IMR-90 (cell line): ENCODE measurements around the gene CDK17. TPM values are rescaled to one million over a fixed set of nuclear protein-coding genes. Genes with fewer than 3 reads are reported as not detected.

Experiments used
- ATAC-seq: fragments of 200-7000 bp; cut with Tn5 transposase; 2 replicates; pipeline ENCODE4 v1.9.1; 2020; ENCODE audit warnings: low read depth, mild to moderate bottlenecking, moderate library complexity
- BruUV-seq: library from RNA; stranded (reverse); fragments of 400-500 nt; replicated peaks from 2 replicates; lab custom pipeline; 2021; lab: Mats Ljungman, UMichigan
- CTCF ChIA-PET: fragments of 300-600 bp; formaldehyde crosslinking; extraction: SDS; loops from one replicate; lab custom pipeline; 2021; ENCODE audit warnings: antibody characterized with exemption; lab: Yijun Ruan, JAX
- POLR2A ChIA-PET: fragments of 300-600 bp; sonication (Branson Sonifier 250); formaldehyde crosslinking; loops from one replicate; lab custom pipeline; 2022; ENCODE audit warnings: antibody characterized with exemption; ENCODE audit not compliant: unreplicated experiment; lab: Charles Lee
- DNase-seq: peaks from one replicate; pipeline ENCODE4 v3.0.0; 2013
- H2AFZ ChIP-seq: replicated peaks from 2 replicates; pipeline ENCODE3; 2013; ENCODE audit warnings: low read length, mild to moderate bottlenecking; ENCODE audit not compliant: poor library complexity
- H2AK5ac ChIP-seq: 2 replicates; pipeline ENCODE4 v1.6.1; 2013; ENCODE audit warnings: low read depth, low read length, inconsistent platforms
- H2AK9ac ChIP-seq: replicated peaks from 2 replicates; pipeline ENCODE3; 2013; ENCODE audit warnings: mild to moderate bottlenecking, low read depth, low read length, moderate library complexity; ENCODE audit not compliant: poor library complexity
- H2BK120ac ChIP-seq: 2 replicates; pipeline ENCODE4 v1.6.1; 2013; ENCODE audit warnings: low read depth, low read length, inconsistent platforms
- H2BK15ac ChIP-seq: 3 replicates; pipeline ENCODE4 v1.6.1; 2013; ENCODE audit warnings: low read depth, low read length, inconsistent platforms
- H2BK20ac ChIP-seq: 2 replicates; pipeline ENCODE4 v1.6.1; 2013; ENCODE audit warnings: low read depth, mild to moderate bottlenecking, inconsistent platforms, low read length, moderate library complexity
- H2BK5ac ChIP-seq: 2 replicates; pipeline ENCODE4 v1.6.1; 2013; ENCODE audit warnings: mild to moderate bottlenecking, low read depth, low read length, inconsistent platforms; ENCODE audit not compliant: poor library complexity, severe bottlenecking
- H3K14ac ChIP-seq: replicated peaks from 2 replicates; pipeline ENCODE4 v1.6.1; 2013; ENCODE audit warnings: low read depth, low read length, inconsistent platforms
- H3K18ac ChIP-seq: 2 replicates; pipeline ENCODE4 v1.6.1; 2013; ENCODE audit warnings: low read depth, low read length, control low read depth
- H3K23ac ChIP-seq: 2 replicates; pipeline ENCODE4 v1.6.1; 2013; ENCODE audit warnings: low read depth, low read length, inconsistent platforms
- H3K27ac ChIP-seq: 2 replicates; pipeline ENCODE4 v1.5.1; 2013; ENCODE audit warnings: mild to moderate bottlenecking, control low read depth, low read length; ENCODE audit not compliant: insufficient read depth
- H3K27me3 ChIP-seq: 2 replicates; pipeline ENCODE4 v1.6.1; 2013; ENCODE audit warnings: low read length; ENCODE audit not compliant: control insufficient read depth, insufficient read depth
- H3K36me3 ChIP-seq: 2 replicates; pipeline ENCODE4 v1.6.1; 2013; ENCODE audit warnings: low read length, mixed read lengths; ENCODE audit not compliant: control insufficient read depth, insufficient read depth
- H3K4ac ChIP-seq: 2 replicates; pipeline ENCODE4 v1.6.1; 2013; ENCODE audit warnings: low read depth, low read length, inconsistent platforms
- H3K4me1 ChIP-seq: 2 replicates; pipeline ENCODE4 v1.6.1; 2013; ENCODE audit warnings: low read length, mixed read lengths; ENCODE audit not compliant: control insufficient read depth, insufficient read depth
- H3K4me2 ChIP-seq: 2 replicates; pipeline ENCODE4 v1.6.1; 2013; ENCODE audit warnings: low read depth, mild to moderate bottlenecking, control low read depth, low read length, moderate library complexity
- H3K4me3 ChIP-seq: 2 replicates; pipeline ENCODE4 v1.5.1; 2013; ENCODE audit warnings: low read depth, mild to moderate bottlenecking, control low read depth, low read length, moderate library complexity; ENCODE audit not compliant: insufficient read depth
- H3K56ac ChIP-seq: 2 replicates; pipeline ENCODE4 v1.6.1; 2013; ENCODE audit warnings: low read length, inconsistent platforms; ENCODE audit not compliant: insufficient read depth; ENCODE audit errors: extremely low read depth
- H3K79me1 ChIP-seq, 2 experiments: 2 replicates each; pipeline ENCODE4 v1.6.1; 2013; ENCODE audit warnings: low read length in 2 of 2, inconsistent platforms in 1 of 2, low read depth in 1 of 2
- H3K9ac ChIP-seq: 2 replicates; pipeline ENCODE4 v1.6.1; 2013; ENCODE audit warnings: low read depth, low read length, control low read depth
- H3K9me1 ChIP-seq: 2 replicates; pipeline ENCODE4 v1.6.1; 2013; ENCODE audit warnings: low read length, inconsistent platforms; ENCODE audit not compliant: insufficient read depth
- H3K9me3 ChIP-seq: 2 replicates; pipeline ENCODE4 v1.6.1; 2013; ENCODE audit warnings: low read length; ENCODE audit not compliant: control insufficient read depth, insufficient read depth
- H4K20me1 ChIP-seq: 2 replicates; pipeline ENCODE4 v1.6.1; 2013; ENCODE audit warnings: low read length, inconsistent platforms; ENCODE audit not compliant: insufficient read depth
- H4K5ac ChIP-seq: 2 replicates; pipeline ENCODE4 v1.6.1; 2013; ENCODE audit warnings: mild to moderate bottlenecking, low read depth, low read length, control low read depth
- H4K8ac ChIP-seq, 2 experiments: 2 replicates each; pipeline ENCODE4 v1.6.1; 2013; ENCODE audit warnings: low read depth in 2 of 2, low read length in 2 of 2, control low read depth in 1 of 2, inconsistent platforms in 1 of 2
- H4K91ac ChIP-seq: 2 replicates; pipeline ENCODE4 v1.6.1; 2013; ENCODE audit warnings: low read depth, low read length, inconsistent platforms; ENCODE audit not compliant: insufficient read depth
- BHLHE40 ChIP-seq: fragments of 150-350 bp; IDR thresholded peaks from 2 replicates; pipeline ENCODE4 v1.6.1; 2016; ENCODE audit warnings: mild to moderate bottlenecking, low read depth, low read length
- CEBPB ChIP-seq: IDR thresholded peaks from 2 replicates; pipeline ENCODE4 v1.6.1; 2012; ENCODE audit warnings: low read depth, low read length, improper control_type of control experiment
- CHD1 ChIP-seq: IDR thresholded peaks from 2 replicates; pipeline ENCODE4 v1.6.1; 2012; ENCODE audit warnings: low read depth, low read length, improper control_type of control experiment
- CTCF ChIP-seq: conservative IDR thresholded peaks from 2 replicates; pipeline ENCODE4 v1.5.1; 2012; ENCODE audit warnings: mild to moderate bottlenecking, low read depth, low read length, improper control_type of control experiment
- ELK1 ChIP-seq: fragments of 150-350 bp; IDR thresholded peaks from 2 replicates; pipeline ENCODE4 v1.6.1; 2016; ENCODE audit warnings: low read depth, mild to moderate bottlenecking, low read length, moderate library complexity, borderline replicate concordance
- FOS ChIP-seq: fragments of 150-350 bp; IDR thresholded peaks from 2 replicates; pipeline ENCODE4 v1.6.1; 2016; ENCODE audit warnings: low read depth, low read length
- MAFK ChIP-seq: IDR thresholded peaks from 2 replicates; pipeline ENCODE4 v1.6.1; 2012; ENCODE audit warnings: low read depth, low read length, improper control_type of control experiment
- MAZ ChIP-seq: IDR thresholded peaks from 2 replicates; pipeline ENCODE4 v1.6.1; 2012; ENCODE audit warnings: low read depth, mild to moderate bottlenecking, low read length, improper control_type of control experiment, moderate library complexity, borderline replicate concordance
- MXI1 ChIP-seq: IDR thresholded peaks from 2 replicates; pipeline ENCODE4 v1.6.1; 2012; ENCODE audit warnings: low read depth, mild to moderate bottlenecking, low read length, moderate library complexity, borderline replicate concordance
- NFE2L2 ChIP-seq: fragments of 150-350 bp; IDR thresholded peaks from 2 replicates; pipeline ENCODE4 v1.6.1; 2016; ENCODE audit warnings: low read depth, mild to moderate bottlenecking, low read length
- RCOR1 ChIP-seq: IDR thresholded peaks from 2 replicates; pipeline ENCODE4 v1.6.1; 2012; ENCODE audit warnings: mild to moderate bottlenecking, low read length, improper control_type of control experiment; ENCODE audit not compliant: insufficient replicate concordance
- RFX5 ChIP-seq: IDR thresholded peaks from 2 replicates; pipeline ENCODE4 v1.8.0; 2012; ENCODE audit warnings: low read depth, mild to moderate bottlenecking, low read length, moderate library complexity
- SMC3 ChIP-seq: fragments of 150-350 bp; IDR thresholded peaks from 2 replicates; pipeline ENCODE4 v1.6.1; 2016; ENCODE audit warnings: low read depth, mild to moderate bottlenecking, antibody characterized with exemption, low read length, moderate library complexity
- WGBS, 2 experiments: methylation state at CpG; one replicate each; pipeline versions ENCODE4 v1.1.5 to v1.1.7; 2013; ENCODE audit warnings: missing lambda C conversion rate in 2 of 2; ENCODE audit not compliant: insufficient read length in 1 of 2; ENCODE audit errors: extremely low coverage in 2 of 2; 5-methylcytosine and 5-hydroxymethylcytosine counted together
- dilution Hi-C: fragments of 300-500 bp; cut with HindIII; formaldehyde crosslinking; loops from one replicate; pipeline ENCODE4 v1.14.3; 2018; ENCODE audit warnings: low sequenced_read_pairs; ENCODE audit not compliant: unreplicated experiment
- in situ Hi-C: fragments of 300-500 bp; cut with MboI; formaldehyde crosslinking; loops from 3 replicates; pipeline ENCODE4 v1.14.3; 2019; ENCODE audit warnings: low sequenced_read_pairs, inconsistent platforms, mixed read lengths
- intact Hi-C: fragments of 100-400 bp; cut with micrococcal nuclease; formaldehyde crosslinking; loops from 2 replicates; pipeline ENCODE4 v1.10.0; 2022
- polyA plus RNA-seq, 3 experiments: library from polyadenylated mRNA; depleted of rRNA; stranded (reverse); fragments of >200 nt; gene quantifications; 2 replicates each; pipeline ENCODE4 v1.2.3, GENCODE V29; 2012; ENCODE audit warnings: low replicate concordance in 1 of 3
- total RNA-seq: library from RNA; depleted of rRNA; stranded (reverse); fragments of >200 nt; gene quantifications from 2 replicates; pipeline ENCODE4 v1.2.3, GENCODE V29; 2012
- TF ChIP-seq, protein P1 (sequence below): fragments of 150-350 bp; IDR thresholded peaks from 2 replicates; pipeline ENCODE4 v1.6.1; 2017; ENCODE audit warnings: mild to moderate bottlenecking, antibody characterized with exemption, low read length, low read depth

CDK17 gene
- total and polyA plus RNA-seq, 2 of the 4 experiments (the other 2 are of a cell fraction) = 14.5 to 50.2 TPM

GRCh38 chr12:96420277-96420835, 20.1 kb upstream of the CDK17 start:
- H2BK120ac ChIP-seq = no peak overlapping the region; the same call in 1 of the 2 replicates
- peak overlapping the region; percentile 55; the same call in 1 of the 2 replicates for H3K18ac ChIP-seq

More at GRCh38 chr12:96420277-96420835, 20.1 kb upstream of the CDK17 start:
- dilution Hi-C loops (no loop called here), in situ Hi-C loops (no loop called here), intact Hi-C loops (no loop called here)
- Histone ChIP-seq H3K4me2 (no peak overlapping the region), H3K4ac (no peak overlapping the region), H3K56ac (no peak overlapping the region), H4K20me1 (no peaks in the 10 kb centered on the region), H4K8ac (no peak overlapping the region; a peak in 1 of 4 replicates), H3K4me3 (no peak overlapping the region), H2BK20ac (no peak overlapping the region), H3K79me1 (peaks cover 6 to 8% of the 10 kb centered on the region in 2 experiments), H2AK5ac (peak overlapping the region; percentile 37; the same call in 1 of the 2 replicates), H3K9ac (no peak overlapping the region), H2AFZ (no peak overlapping the region), H3K36me3 (no peaks in the 10 kb centered on the region), H2AK9ac (no peak overlapping the region), H4K91ac (no peak overlapping the region; the same call in 1 of the 2 replicates), H3K4me1 (peaks cover 11% of the 10 kb centered on the region), H3K14ac (no peak overlapping the region), H3K27me3 (no peaks in the 10 kb centered on the region), H3K9me1 (no peaks in the 10 kb centered on the region; the same call in 1 of the 2 replicates), H2BK15ac (no peak overlapping the region; the same call in 1 of the 3 replicates), H3K27ac (no peak overlapping the region), H2BK5ac (no peak overlapping the region), H3K9me3 (no peaks in the 10 kb centered on the region), H3K23ac (no peak overlapping the region), H4K5ac (peak overlapping the region; percentile 26; the same call in 1 of the 2 replicates)
- WGBS, 2 experiments = 80% methylated on average over 1 of the region's 7 CpGs; no CpG with 5 or more reads in 1 of the 2 experiments
- TF ChIP-seq RFX5 = no peak
- TF ChIP-seq RCOR1 = no peak
- no peak for TF ChIP-seq NFE2L2
- no peak for TF ChIP-seq CHD1
- TF ChIP-seq CEBPB = no peak
- no peak for TF ChIP-seq MAZ
- no peak for TF ChIP-seq MAFK
- no peak for TF ChIP-seq ELK1
- TF ChIP-seq, protein P1, sequence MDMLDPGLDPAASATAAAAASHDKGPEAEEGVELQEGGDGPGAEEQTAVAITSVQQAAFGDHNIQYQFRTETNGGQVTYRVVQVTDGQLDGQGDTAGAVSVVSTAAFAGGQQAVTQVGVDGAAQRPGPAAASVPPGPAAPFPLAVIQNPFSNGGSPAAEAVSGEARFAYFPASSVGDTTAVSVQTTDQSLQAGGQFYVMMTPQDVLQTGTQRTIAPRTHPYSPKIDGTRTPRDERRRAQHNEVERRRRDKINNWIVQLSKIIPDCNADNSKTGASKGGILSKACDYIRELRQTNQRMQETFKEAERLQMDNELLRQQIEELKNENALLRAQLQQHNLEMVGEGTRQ = no peak
- TF ChIP-seq FOS = no peak
- no peak for TF ChIP-seq MXI1
- TF ChIP-seq CTCF = no peak
- TF ChIP-seq BHLHE40 = no peak
- TF ChIP-seq SMC3 = no peak
- POLR2A ChIA-PET = no interaction called here
- ATAC-seq (no peak), DNase-seq (no peak)
- CTCF ChIA-PET = interaction anchor here (0.7 to 1.0 kb wide), 2 partner anchors 19 to 20 kb away, joined by 3 read pairs; partner anchors contain the start of gene CDK17
- BruUV-seq = no TSS peak
